Ectodermal cell (in vitro differentiated cells): Measurements from ENCODE around the gene BRAP. TPM values are rescaled to one million over a fixed set of nuclear protein-coding genes. Genes with fewer than 3 reads are reported as not detected.
"Not testable (repeated sequence)": the region's sequence is repeated elsewhere in the genome, so short reads cannot be mapped to it uniquely, and the experiment has no call there.

Experiments
- H3K27ac ChIP-seq: 2 replicates; pipeline ENCODE4 v1.7.0; 2013; ENCODE audit warnings: mild to moderate bottlenecking, low read depth, low read length; ENCODE audit not compliant: insufficient read depth, poor library complexity, severe bottlenecking
- H3K27me3 ChIP-seq: 2 replicates; pipeline ENCODE4 v1.7.0; 2013; ENCODE audit warnings: mild to moderate bottlenecking, low read length; ENCODE audit not compliant: insufficient read depth, control insufficient read depth, poor library complexity, severe bottlenecking
- H3K36me3 ChIP-seq: one replicate; pipeline ENCODE4 v1.7.0; 2013; ENCODE audit warnings: low read length; ENCODE audit not compliant: control insufficient read depth, insufficient read depth
- H3K4me1 ChIP-seq: one replicate; pipeline ENCODE4 v1.7.0; 2013; ENCODE audit warnings: low read length; ENCODE audit not compliant: control insufficient read depth, insufficient read depth
- H3K4me3 ChIP-seq: 2 replicates; pipeline ENCODE4 v1.7.0; 2013; ENCODE audit warnings: low read depth, low read length, control low read depth; ENCODE audit not compliant: insufficient read depth
- H3K9me3 ChIP-seq: 2 replicates; pipeline ENCODE4 v1.7.0; 2013; ENCODE audit warnings: mild to moderate bottlenecking, low read length, moderate library complexity; ENCODE audit not compliant: control insufficient read depth
- WGBS, 2 experiments: methylation state at CpG; one replicate each; pipeline ENCODE4 v1.1.7; 2013; ENCODE audit warnings: missing lambda C conversion rate in 2 of 2; 5-methylcytosine and 5-hydroxymethylcytosine counted together
- polyA plus RNA-seq, 4 experiments: library from polyadenylated mRNA; stranded (reverse); fragments of 50-300 nt; gene quantifications; one replicate each; pipeline ENCODE4 v1.2.3, GENCODE V29; 2013

Gene BRAP
- 19.2 TPM for polyA plus RNA-seq (2013, experiment 1 of 4)
- polyA plus RNA-seq (2013, experiment 2 of 4) = 23.3 TPM
- 18.4 TPM for polyA plus RNA-seq (2013, experiment 3 of 4)
- 22.3 TPM for polyA plus RNA-seq (2013, experiment 4 of 4)

GRCh38 chr12:111685811-111686573 is at the start of gene BRAP, which contains the start of gene ACAD10:
BRAP (minus strand) TSS chr12:111685956; CDS start chr12:111685792, 164 bp downstream.
ACAD10 (plus strand) TSS chr12:111686053; CDS start chr12:111692710, 6,657 bp downstream.
- Histone ChIP-seq H3K27ac (peak within 1 kb of the TSS; percentile 74), H3K36me3 (peaks cover 13% of the 10 kb centered on the region), H3K4me1 (no peaks in the 10 kb centered on the region), H3K4me3 (peak within 1 kb of the TSS; percentile 89), H3K9me3 (no peaks in the 10 kb centered on the region), H3K27me3 (no peaks in the 10 kb centered on the region)
- WGBS, 2 experiments = 1% methylated on average over 63 of the region's 63 CpGs

GRCh38 chr12:111733340-111733915 is 47.7 kb upstream of the BRAP start:
- H3K9me3 ChIP-seq = no peaks in the 10 kb centered on the region
- 92 to 93% methylated on average over 8 of the region's 8 CpGs for WGBS, 2 experiments
- H3K27me3 ChIP-seq = no peaks in the 10 kb centered on the region
- peaks cover 9% of the 10 kb centered on the region for H3K36me3 ChIP-seq
- H3K27ac ChIP-seq = no peak overlapping the region
- no peak overlapping the region for H3K4me3 ChIP-seq
- no peaks in the 10 kb centered on the region for H3K4me1 ChIP-seq

- peaks cover 9% of the 10 kb centered on the region for H3K36me3 ChIP-seq
- no peaks in the 10 kb centered on the region for H3K9me3 ChIP-seq
- no peak overlapping the region for H3K4me3 ChIP-seq
- H3K27me3 ChIP-seq = no peaks in the 10 kb centered on the region
- no peaks in the 10 kb centered on the region for H3K4me1 ChIP-seq
- no peak overlapping the region for H3K27ac ChIP-seq
- 92 to 93% methylated on average over 4 of the region's 4 CpGs for WGBS, 2 experiments
These were observed 47.0 kb upstream of the BRAP start for GRCh38 chr12:111732786-111733185.

GRCh38 chr12:111730420-111730819 is 44.7 kb upstream of the BRAP start:
- Histone ChIP-seq H3K27ac (no peak overlapping the region), H3K4me3 (no peak overlapping the region), H3K27me3 (no peaks in the 10 kb centered on the region), H3K4me1 (no peaks in the 10 kb centered on the region), H3K36me3 (peaks cover 6% of the 10 kb centered on the region), H3K9me3 (no peaks in the 10 kb centered on the region)
- 96% methylated on average over 9 of the region's 9 CpGs for WGBS, 2 experiments

- Histone ChIP-seq H3K27ac (no peak overlapping the region), H3K9me3 (no peaks in the 10 kb centered on the region), H3K27me3 (no peaks in the 10 kb centered on the region), H3K4me1 (no peaks in the 10 kb centered on the region), H3K36me3 (peaks cover 6% of the 10 kb centered on the region), H3K4me3 (no peak overlapping the region)
- WGBS, 2 experiments = 91 to 94% methylated on average over 2 of the region's 2 CpGs
These were observed 43.0 kb upstream of the BRAP start for GRCh38 chr12:111728795-111729194.

GRCh38 chr12:111723646-111724360 is 38.0 kb upstream of the BRAP start:
- 96 to 97% methylated on average over 38 to 45 of the region's 46 CpGs for WGBS, 2 experiments
- not testable (repeated sequence) for H3K27me3 ChIP-seq, H3K9me3 ChIP-seq, H3K4me1 ChIP-seq, H3K4me3 ChIP-seq, H3K27ac ChIP-seq
- H3K36me3 ChIP-seq = peaks cover 24% of the 10 kb centered on the region

GRCh38 chr12:111720457-111720856 is 34.7 kb upstream of the BRAP start:
- Histone ChIP-seq H3K9me3 (no peaks in the 10 kb centered on the region), H3K27ac (no peak overlapping the region), H3K4me1 (no peaks in the 10 kb centered on the region), H3K36me3 (peaks cover 27% of the 10 kb centered on the region), H3K27me3 (no peaks in the 10 kb centered on the region), H3K4me3 (no peak overlapping the region)
- WGBS, 2 experiments = 91 to 97% methylated on average over 4 to 5 of the region's 6 CpGs

- H3K27ac ChIP-seq, H3K4me3 ChIP-seq, H3K4me1 ChIP-seq, H3K9me3 ChIP-seq, H3K27me3 ChIP-seq: not testable (repeated sequence)
- H3K36me3 ChIP-seq = peaks cover 27% of the 10 kb centered on the region
- 94 to 95% methylated on average over 10 of the region's 10 CpGs for WGBS, 2 experiments
These were observed 33.6 kb upstream of the BRAP start for GRCh38 chr12:111719316-111719715.

- no peaks in the 10 kb centered on the region for H3K27me3 ChIP-seq
- no peaks in the 10 kb centered on the region for H3K9me3 ChIP-seq
- H3K4me1 ChIP-seq = no peaks in the 10 kb centered on the region
- 91 to 92% methylated on average over 4 of the region's 4 CpGs for WGBS, 2 experiments
- peaks cover 38% of the 10 kb centered on the region for H3K36me3 ChIP-seq
- H3K4me3 ChIP-seq = no peak overlapping the region
- peak overlapping the region; percentile 26 for H3K27ac ChIP-seq
These were observed 29.5 kb upstream of the BRAP start for GRCh38 chr12:111715279-111715678.

- WGBS, 2 experiments = 92 to 93% methylated on average over 5 to 6 of the region's 6 CpGs
- no peaks in the 10 kb centered on the region for H3K27me3 ChIP-seq
- no peak overlapping the region for H3K4me3 ChIP-seq
These were observed 20.4 kb upstream of the BRAP start for GRCh38 chr12:111706145-111706544.

More at GRCh38 chr12:111706145-111706544, 20.4 kb upstream of the BRAP start:
- Histone ChIP-seq H3K9me3 (no peaks in the 10 kb centered on the region), H3K36me3 (peaks cover 19% of the 10 kb centered on the region), H3K27ac (no peak overlapping the region), H3K4me1 (no peaks in the 10 kb centered on the region)
